T-helper 17 cell (primary cell): ENCODE results near the gene RNF149. TPM values are rescaled to one million over a fixed set of nuclear protein-coding genes. Genes with fewer than 3 reads are reported as not detected.
A peak's percentile ranks its signal among the peaks of the same experiment; 100 is the strongest.
"Not testable (repeated sequence)": the region's sequence is repeated elsewhere in the genome, so short reads cannot be mapped to it uniquely, and the experiment has no call there.

Experiments used
- ATAC-seq: fragments of 150-1000 bp; cut with Tn5 transposase; 2 replicates; pipeline ENCODE4 v1.10.0; 2021; ENCODE audit warnings: mild to moderate bottlenecking, moderate library complexity
- DNase-seq, 3 donors: peaks; one replicate each; pipeline versions ENCODE4 v3.0.0 to v3.0.0-alpha.2; 2020 to 2021
- H3K9me3 ChIP-seq: one replicate; pipeline ENCODE4 v1.7.0; 2013; ENCODE audit warnings: low read length, mild to moderate bottlenecking; ENCODE audit not compliant: control insufficient read depth, poor library complexity, severe bottlenecking
- H3K27ac Mint-ChIP-seq: one replicate; pipeline ENCODE4 v1.8.0; 2022; ENCODE audit warnings: mild to moderate bottlenecking, moderate library complexity, mixed read lengths
- H3K27me3 Mint-ChIP-seq: one replicate; pipeline ENCODE4 v1.8.0; 2022; ENCODE audit warnings: mixed read lengths
- H3K36me3 Mint-ChIP-seq: one replicate; pipeline ENCODE4 v1.8.0; 2022; ENCODE audit warnings: low read depth, mixed read lengths
- H3K4me1 Mint-ChIP-seq: one replicate; pipeline ENCODE4 v1.8.0; 2022; ENCODE audit warnings: mild to moderate bottlenecking, mixed read lengths
- H3K4me3 Mint-ChIP-seq: one replicate; pipeline ENCODE4 v1.8.0; 2022; ENCODE audit warnings: mild to moderate bottlenecking, moderate library complexity, mixed read lengths
- total RNA-seq, 4 donors: library from RNA in 2 of 4; stranded (reverse) in 2 of 4; gene quantifications; one replicate each; pipeline ENCODE4 v1.2.3 and lab custom pipeline; 2022 to 2026

The RNF149 gene
- total RNA-seq, 2 donors from 2014 or later, result 180 to 185 TPM

GRCh38 chr2:101325425-101325824 lies 16.9 kb upstream of the RNF149 start:
- H3K4me1 Mint-ChIP-seq, result peaks cover 15% of the 10 kb centered on the region
- no peak overlapping the region for H3K4me3 Mint-ChIP-seq
- no peaks in the 10 kb centered on the region for H3K27me3 Mint-ChIP-seq

GRCh38 chr2:101316568-101316967 lies 8.1 kb upstream of the RNF149 start:
- not testable (repeated sequence) for H3K9me3 ChIP-seq, H3K27ac Mint-ChIP-seq, H3K27me3 Mint-ChIP-seq, H3K4me3 Mint-ChIP-seq, ATAC-seq, DNase-seq, H3K36me3 Mint-ChIP-seq
- peaks cover 16% of the 10 kb centered on the region for H3K4me1 Mint-ChIP-seq

More at GRCh38 chr2:101325425-101325824, 16.9 kb upstream of the RNF149 start:
- DNase-seq (no peak), ATAC-seq (no peak)
- Mint-ChIP-seq H3K36me3 (no peaks in the 10 kb centered on the region), H3K27ac (no peak overlapping the region)
- H3K9me3 ChIP-seq, result no peaks in the 10 kb centered on the region

GRCh38 chr2:101311696-101312017 lies 3.2 kb upstream of the RNF149 start:
- Mint-ChIP-seq H3K27ac (peak overlapping the region; percentile 95), H3K27me3 (no peaks in the 10 kb centered on the region), H3K4me1 (peaks cover 32% of the 10 kb centered on the region), H3K36me3 (peaks cover 3% of the 10 kb centered on the region), H3K4me3 (peak overlapping the region; percentile 82)
- no peaks in the 10 kb centered on the region for H3K9me3 ChIP-seq
- ATAC-seq (peak; percentile 2), DNase-seq (no peak)

DNA sequence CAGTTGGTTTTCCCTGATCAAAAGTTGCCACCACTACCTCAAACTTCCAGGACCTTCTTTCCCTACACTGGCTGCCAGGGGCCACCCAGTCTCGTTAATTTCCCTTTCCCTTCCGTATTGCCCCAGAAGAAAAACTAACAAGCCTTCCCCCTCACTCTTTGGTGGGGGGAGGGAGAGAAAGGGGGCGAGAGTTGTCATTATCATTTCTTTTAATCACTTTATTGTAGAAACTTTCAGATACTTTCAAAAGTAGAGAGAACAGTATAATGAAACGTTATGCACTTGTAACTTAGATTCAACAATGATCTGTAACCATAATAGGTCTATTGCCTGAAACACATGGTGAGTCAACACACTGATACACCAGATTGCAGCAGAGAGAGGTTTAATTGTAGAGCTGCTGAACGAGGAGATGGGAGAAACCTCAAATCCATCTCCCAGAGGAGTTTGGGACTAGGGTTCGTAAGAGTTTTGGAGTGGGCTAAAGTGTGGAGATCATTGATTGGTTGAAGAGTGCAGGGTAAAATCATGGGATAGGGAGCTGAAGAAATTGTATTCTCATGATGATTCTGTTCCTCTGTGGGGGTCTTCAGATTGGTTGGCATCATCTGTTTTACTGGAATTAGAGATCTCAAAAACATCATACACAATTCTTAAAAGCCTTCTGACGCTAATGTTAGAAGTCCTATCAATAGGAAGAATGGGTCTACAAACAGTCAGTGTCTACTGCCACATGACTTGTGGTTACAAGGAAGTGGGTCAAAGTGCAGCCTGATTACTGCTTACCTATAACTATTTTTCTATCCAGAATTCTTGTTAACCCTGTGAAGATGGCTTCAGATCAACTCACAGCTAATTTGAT lies 2.6 kb upstream of the RNF149 start:
- peak; percentile 48 for ATAC-seq
- Mint-ChIP-seq H3K4me3 (peak overlapping the region; percentile 82), H3K27ac (peak overlapping the region; percentile 95), H3K4me1 (peaks cover 36% of the 10 kb centered on the region), H3K27me3 (no peaks in the 10 kb centered on the region), H3K36me3 (peaks cover 7% of the 10 kb centered on the region)
- no peak for DNase-seq
- H3K9me3 ChIP-seq, result no peaks in the 10 kb centered on the region

DNA sequence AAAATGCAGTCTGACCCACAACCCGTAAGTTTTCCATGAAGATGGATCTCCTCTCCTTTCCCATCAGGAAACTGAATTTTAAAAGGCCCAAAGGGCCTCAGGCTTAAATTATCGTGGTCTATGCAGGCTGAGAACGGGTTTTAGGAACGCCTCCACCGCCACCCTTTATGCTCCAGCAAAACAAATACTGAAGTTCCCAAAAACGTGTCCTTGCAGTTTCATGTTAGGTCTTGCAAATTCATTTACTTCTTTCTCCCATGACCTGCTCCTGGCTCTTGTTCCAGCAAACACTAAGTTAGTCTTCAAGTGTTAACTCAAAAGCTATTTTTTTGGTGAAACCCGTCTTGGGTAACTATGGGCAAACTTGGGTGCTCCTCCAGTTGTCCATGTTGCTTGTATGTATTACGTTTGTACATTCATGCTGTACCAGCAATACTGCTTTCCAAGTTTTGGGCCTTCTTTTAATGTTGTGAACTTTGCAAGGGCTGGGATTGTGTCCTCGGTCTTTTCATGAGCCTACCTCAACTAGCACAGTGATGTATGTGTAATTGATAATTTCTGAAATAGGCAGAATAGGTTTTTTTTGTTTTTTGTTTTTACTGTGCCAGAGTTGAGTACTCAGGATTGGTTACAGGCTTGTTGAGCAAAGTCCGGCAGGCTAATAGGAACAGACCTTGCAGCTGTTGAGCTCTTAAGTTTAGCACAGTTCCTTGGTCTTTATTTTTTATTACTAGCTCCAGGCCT lies 1.8 kb upstream of the RNF149 start:
- peaks cover 38% of the 10 kb centered on the region for H3K4me1 Mint-ChIP-seq
- H3K27ac Mint-ChIP-seq, result peak overlapping the region; percentile 95

GRCh38 chr2:101307950-101308431 lies 510 bp downstream of the RNF149 start:
- H3K36me3 Mint-ChIP-seq, result peaks cover 7% of the 10 kb centered on the region
- H3K4me1 Mint-ChIP-seq, result peaks cover 47% of the 10 kb centered on the region
- ATAC-seq (peak; percentile 13), DNase-seq (peak in 1 of 3 donors; percentile 17)
- H3K4me3 Mint-ChIP-seq, result peak overlapping the region; percentile 100
- no peaks in the 10 kb centered on the region for H3K27me3 Mint-ChIP-seq
- no peaks in the 10 kb centered on the region for H3K9me3 ChIP-seq
- peak overlapping the region; percentile 99 for H3K27ac Mint-ChIP-seq

More for the DNA sequence above, 1.8 kb upstream of the RNF149 start:
- H3K9me3 ChIP-seq, result no peaks in the 10 kb centered on the region
- H3K27me3 Mint-ChIP-seq, result no peaks in the 10 kb centered on the region
- peak overlapping the region; percentile 63 for H3K4me3 Mint-ChIP-seq
- DNase-seq (no peak), ATAC-seq (no peak)
- H3K36me3 Mint-ChIP-seq, result peaks cover 7% of the 10 kb centered on the region

DNA sequence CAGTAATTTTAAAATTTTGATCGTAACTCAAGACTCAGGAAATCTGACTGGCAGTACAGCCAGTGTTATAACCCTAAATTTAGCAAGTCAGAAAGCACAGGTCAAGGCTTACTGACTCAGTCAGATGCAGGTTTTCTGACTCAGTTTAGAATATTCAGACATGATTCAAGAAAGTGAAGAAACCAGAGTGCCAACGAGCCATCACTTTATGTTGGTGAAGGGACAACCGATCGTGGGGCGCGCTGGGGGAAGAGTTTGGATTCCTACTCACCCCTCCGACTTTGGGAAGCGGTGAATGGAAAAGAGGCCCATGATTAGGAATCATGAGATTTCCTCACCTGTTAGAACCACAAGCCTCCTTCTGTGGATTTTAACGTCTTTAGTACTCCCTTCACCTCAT lies 998 bp downstream of the RNF149 start:
- H3K4me1 Mint-ChIP-seq, result peaks cover 48% of the 10 kb centered on the region
- H3K36me3 Mint-ChIP-seq, result peaks cover 7% of the 10 kb centered on the region
- H3K4me3 Mint-ChIP-seq, result peak overlapping the region; percentile 100
- no peaks in the 10 kb centered on the region for H3K9me3 ChIP-seq
- no peak for DNase-seq
- no peaks in the 10 kb centered on the region for H3K27me3 Mint-ChIP-seq
- ATAC-seq, result no peak
- peak overlapping the region; percentile 99 for H3K27ac Mint-ChIP-seq

- no peak for DNase-seq
- H3K9me3 ChIP-seq, result no peaks in the 10 kb centered on the region
- no peaks in the 10 kb centered on the region for H3K27me3 Mint-ChIP-seq
- H3K27ac Mint-ChIP-seq, result peak overlapping the region; percentile 99
- no peak for ATAC-seq
- H3K4me3 Mint-ChIP-seq, result peak overlapping the region; percentile 100
- peaks cover 7% of the 10 kb centered on the region for H3K36me3 Mint-ChIP-seq
- peaks cover 49% of the 10 kb centered on the region for H3K4me1 Mint-ChIP-seq
Measured at GRCh38 chr2:101306410-101306809, 2.1 kb downstream of the RNF149 start.

DNA sequence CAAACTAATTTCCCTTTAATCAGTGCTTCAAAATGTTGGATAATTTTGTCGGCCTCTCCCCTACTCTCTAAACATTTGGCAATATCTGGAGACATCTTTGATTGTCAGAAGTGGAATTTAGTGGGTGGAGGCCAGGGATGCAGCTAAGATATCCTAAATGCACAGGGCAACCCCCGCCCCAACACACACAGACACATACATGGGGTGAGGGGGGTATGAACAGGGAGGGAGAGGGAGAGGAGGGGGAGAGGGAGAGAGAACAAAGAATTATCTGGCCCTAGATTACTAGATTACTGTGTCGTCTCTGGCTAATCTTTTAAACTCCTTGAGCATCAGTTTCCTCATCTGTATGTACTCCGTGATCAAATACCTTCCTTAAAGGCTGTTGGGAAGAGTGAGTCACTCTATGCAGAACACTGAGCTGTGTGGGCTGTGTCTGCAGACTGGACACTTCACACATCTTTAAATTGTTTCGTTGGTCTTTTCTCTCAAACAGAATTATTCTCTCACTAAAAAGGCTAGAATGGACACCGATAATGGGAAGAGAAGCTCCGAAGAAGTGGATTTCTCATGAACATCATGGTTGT lies 2.9 kb downstream of the RNF149 start:
- no peak for DNase-seq
- H3K36me3 Mint-ChIP-seq, result peaks cover 7% of the 10 kb centered on the region

DNA sequence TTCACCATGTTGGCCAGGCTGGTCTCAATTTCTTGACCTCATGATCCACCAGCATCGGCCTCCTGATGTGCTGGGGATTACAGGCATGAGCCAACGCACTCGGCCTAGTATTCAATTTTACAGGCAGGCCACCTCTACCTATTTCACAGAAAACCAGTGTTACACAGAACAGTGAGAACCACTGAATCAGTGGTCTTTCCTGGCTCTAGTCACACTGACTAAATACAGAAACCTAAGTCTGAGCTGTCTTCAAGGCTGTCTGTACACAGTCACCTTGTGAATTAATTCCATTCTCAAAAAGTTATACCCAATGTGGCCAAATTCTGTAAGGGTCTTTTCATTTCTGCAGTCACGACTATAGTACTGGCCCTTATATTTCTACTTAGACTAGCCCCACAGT lies 3.5 kb downstream of the RNF149 start:
- H3K27ac Mint-ChIP-seq, result peak overlapping the region; percentile 99
- H3K4me3 Mint-ChIP-seq, result peak overlapping the region; percentile 100
- no peak for ATAC-seq
- DNase-seq, result no peak
- H3K36me3 Mint-ChIP-seq, result peaks cover 7% of the 10 kb centered on the region
- H3K27me3 Mint-ChIP-seq, result no peaks in the 10 kb centered on the region
- H3K9me3 ChIP-seq, result no peaks in the 10 kb centered on the region
- H3K4me1 Mint-ChIP-seq, result peaks cover 42% of the 10 kb centered on the region

More for the DNA sequence above, 2.9 kb downstream of the RNF149 start:
- no peaks in the 10 kb centered on the region for H3K9me3 ChIP-seq
- peak overlapping the region; percentile 100 for H3K4me3 Mint-ChIP-seq
- peaks cover 47% of the 10 kb centered on the region for H3K4me1 Mint-ChIP-seq
- peak overlapping the region; percentile 99 for H3K27ac Mint-ChIP-seq
- no peak for ATAC-seq
- H3K27me3 Mint-ChIP-seq, result no peaks in the 10 kb centered on the region

DNA sequence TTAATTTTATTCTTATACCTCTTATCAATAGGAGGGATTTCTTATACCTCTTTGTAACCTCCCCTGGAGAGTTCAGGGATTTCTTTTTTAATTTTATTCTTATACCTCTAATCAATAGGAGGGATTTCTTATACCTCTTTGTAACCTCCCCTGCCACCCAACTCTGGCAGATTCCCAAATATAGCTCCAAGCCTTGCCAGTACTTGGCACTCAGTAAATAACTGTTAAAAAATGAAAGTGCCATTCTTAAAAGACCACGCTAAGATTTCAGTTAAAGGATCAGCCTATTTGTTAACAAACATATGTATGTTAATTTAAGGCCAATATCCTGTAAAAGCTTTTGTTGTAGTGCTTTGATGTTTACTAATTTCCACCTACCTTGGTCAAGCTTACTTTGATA lies 4.8 kb downstream of the RNF149 start:
- Mint-ChIP-seq H3K36me3 (peaks cover 7% of the 10 kb centered on the region), H3K27me3 (no peaks in the 10 kb centered on the region), H3K4me1 (peaks cover 51% of the 10 kb centered on the region), H3K4me3 (peak overlapping the region; percentile 100), H3K27ac (peak overlapping the region; percentile 99)
- H3K9me3 ChIP-seq, result no peaks in the 10 kb centered on the region
- ATAC-seq (no peak), DNase-seq (no peak)

DNA sequence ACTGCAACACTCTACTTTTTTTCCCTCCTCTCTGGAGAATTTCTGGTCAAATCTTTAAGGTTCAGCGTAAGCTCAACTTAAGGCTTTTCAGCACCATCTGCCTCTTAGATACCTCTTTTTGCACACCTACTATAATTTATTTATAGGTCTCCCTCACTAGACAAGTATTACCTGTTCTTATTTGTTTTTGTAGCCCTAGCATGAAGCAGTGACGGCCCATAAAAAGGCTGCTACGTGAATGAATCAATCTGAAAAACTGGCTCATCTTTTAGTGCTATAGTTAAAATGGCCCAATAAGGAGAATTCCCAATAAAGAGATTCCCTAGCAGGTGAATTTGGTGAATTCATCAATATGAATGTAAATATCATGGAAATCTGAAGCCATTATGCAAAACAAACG lies 6.5 kb downstream of the RNF149 start:
- H3K9me3 ChIP-seq, result no peaks in the 10 kb centered on the region
- peak overlapping the region; percentile 41 for H3K4me3 Mint-ChIP-seq
- DNase-seq (no peak), ATAC-seq (no peak)
- no peaks in the 10 kb centered on the region for H3K27me3 Mint-ChIP-seq
- peaks cover 66% of the 10 kb centered on the region for H3K4me1 Mint-ChIP-seq
- peaks cover 7% of the 10 kb centered on the region for H3K36me3 Mint-ChIP-seq
- H3K27ac Mint-ChIP-seq, result peak overlapping the region; percentile 74

DNA sequence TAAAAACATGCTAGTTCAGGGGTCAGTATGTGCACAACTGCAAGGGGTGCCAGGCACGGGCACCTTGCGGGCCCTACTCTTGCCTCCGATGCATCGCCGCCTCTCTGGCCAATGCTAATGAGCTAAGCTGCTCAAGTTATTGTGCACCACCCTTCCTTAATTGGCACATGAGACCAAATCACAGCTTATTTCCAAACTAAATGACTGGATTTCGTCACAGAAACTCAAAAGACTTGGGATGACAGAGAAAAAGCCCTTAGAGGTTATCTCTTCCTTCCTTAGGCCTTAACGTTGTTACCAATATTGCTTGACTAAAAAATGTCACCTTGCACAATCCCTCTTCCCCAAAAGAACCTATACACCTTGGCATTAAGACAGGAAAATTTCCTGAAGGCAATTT lies 7.7 kb downstream of the RNF149 start:
- DNase-seq, result no peak
- no peaks in the 10 kb centered on the region for H3K9me3 ChIP-seq
- H3K4me1 Mint-ChIP-seq, result peaks cover 64% of the 10 kb centered on the region
- no peaks in the 10 kb centered on the region for H3K36me3 Mint-ChIP-seq
- no peaks in the 10 kb centered on the region for H3K27me3 Mint-ChIP-seq
- no peak for ATAC-seq
- H3K27ac Mint-ChIP-seq, result peak overlapping the region; percentile 74
- H3K4me3 Mint-ChIP-seq, result peak overlapping the region; percentile 31
